Measurements from ENCODE around the gene STOX1. TPM values are rescaled to one million over a fixed set of nuclear protein-coding genes. Genes with fewer than 3 reads are reported as not detected.
A peak's percentile ranks its signal among the peaks of the same experiment; 100 is the strongest.
"Not testable (repeated sequence)": the region's sequence is repeated elsewhere in the genome, so short reads cannot be mapped to it uniquely, and the experiment has no call there.

Gene STOX1
- total and polyA plus RNA-seq, 2 donors: 8.5 to 10.3 TPM

GRCh38 chr10:68848281-68848680, 20.9 kb downstream of the STOX1 start:
- 96% methylated on average over 2 of the region's 2 CpGs for WGBS
- Histone ChIP-seq H3K4me1 (ENCODE audit: control insufficient read depth in 2 of 2, insufficient read depth in 2 of 2, low read length in 2 of 2) (no peaks in the 10 kb centered on the region), H3K4me3 (ENCODE audit: low read length in 2 of 2) (no peak overlapping the region), H3K27me3 (ENCODE audit: control insufficient read depth in 2 of 2, insufficient read depth in 1 of 2, low read length in 1 of 2) (no peaks in the 10 kb centered on the region), H3K9me3 (ENCODE audit: control insufficient read depth in 2 of 2, insufficient read depth in 1 of 2, low read length in 1 of 2) (peaks cover 0 to 6% of the 10 kb centered on the region in 2 donors), H3K27ac (ENCODE audit: low read depth in 1 of 2, low read length in 1 of 2) (no peak overlapping the region), H3K36me3 (ENCODE audit: control insufficient read depth in 2 of 2, insufficient read depth in 2 of 2, low read length in 1 of 2) (no peaks in the 10 kb centered on the region)
- DNase-seq (ENCODE audit: low read depth in 6 of 9, low spot score in 9 of 9): no peak

GRCh38 chr10:68848806-68849205, 21.5 kb downstream of the STOX1 start:
- H3K27me3 ChIP-seq (ENCODE audit: control insufficient read depth in 2 of 2, insufficient read depth in 1 of 2, low read length in 1 of 2): no peaks in the 10 kb centered on the region
- H3K27ac ChIP-seq (ENCODE audit: low read depth in 1 of 2, low read length in 1 of 2): no peak overlapping the region
- H3K9me3 ChIP-seq (ENCODE audit: control insufficient read depth in 2 of 2, insufficient read depth in 1 of 2, low read length in 1 of 2): peaks cover 0 to 6% of the 10 kb centered on the region in 2 donors
- H3K4me3 ChIP-seq (ENCODE audit: low read length in 2 of 2): no peak overlapping the region
- H3K36me3 ChIP-seq (ENCODE audit: control insufficient read depth in 2 of 2, insufficient read depth in 2 of 2, low read length in 1 of 2): no peaks in the 10 kb centered on the region
- H3K4me1 ChIP-seq (ENCODE audit: control insufficient read depth in 2 of 2, insufficient read depth in 2 of 2, low read length in 2 of 2): no peaks in the 10 kb centered on the region
- DNase-seq (ENCODE audit: low read depth in 6 of 9, low spot score in 9 of 9): no peak
- WGBS: 97% methylated on average over 4 of the region's 4 CpGs

- Histone ChIP-seq H3K9me3 (ENCODE audit: control insufficient read depth in 2 of 2, insufficient read depth in 1 of 2, low read length in 1 of 2) (peaks cover 0 to 21% of the 10 kb centered on the region in 2 donors), H3K36me3 (ENCODE audit: control insufficient read depth in 2 of 2, insufficient read depth in 2 of 2, low read length in 1 of 2) (no peaks in the 10 kb centered on the region), H3K4me3 (ENCODE audit: low read length in 2 of 2) (no peak overlapping the region), H3K27me3 (ENCODE audit: control insufficient read depth in 2 of 2, insufficient read depth in 1 of 2, low read length in 1 of 2) (no peaks in the 10 kb centered on the region), H3K4me1 (ENCODE audit: control insufficient read depth in 2 of 2, insufficient read depth in 2 of 2, low read length in 2 of 2) (no peaks in the 10 kb centered on the region), H3K27ac (ENCODE audit: low read depth in 1 of 2, low read length in 1 of 2) (no peak overlapping the region)
- DNase-seq (ENCODE audit: low read depth in 6 of 9, low spot score in 9 of 9): no peak
- 84% methylated on average over 6 of the region's 6 CpGs for WGBS
These were observed 29.0 kb downstream of the STOX1 start for GRCh38 chr10:68856352-68856751.

- H3K36me3 ChIP-seq (ENCODE audit: control insufficient read depth in 2 of 2, insufficient read depth in 2 of 2, low read length in 1 of 2): no peaks in the 10 kb centered on the region
- H3K27me3 ChIP-seq (ENCODE audit: control insufficient read depth in 2 of 2, insufficient read depth in 1 of 2, low read length in 1 of 2): no peaks in the 10 kb centered on the region
- no peak for DNase-seq (ENCODE audit: low read depth in 6 of 9, low spot score in 9 of 9)
These were observed 29.7 kb downstream of the STOX1 start for GRCh38 chr10:68857005-68857404.

GRCh38 chr10:68861253-68861652, 33.9 kb downstream of the STOX1 start:
- no peaks in the 10 kb centered on the region for H3K27me3 ChIP-seq (ENCODE audit: control insufficient read depth in 2 of 2, insufficient read depth in 1 of 2, low read length in 1 of 2)
- no peak overlapping the region for H3K4me3 ChIP-seq (ENCODE audit: low read length in 2 of 2)
- peaks cover 0 to 16% of the 10 kb centered on the region in 2 donors for H3K9me3 ChIP-seq (ENCODE audit: control insufficient read depth in 2 of 2, insufficient read depth in 1 of 2, low read length in 1 of 2)
- DNase-seq (ENCODE audit: low read depth in 6 of 9, low spot score in 9 of 9): no peak
- H3K4me1 ChIP-seq (ENCODE audit: control insufficient read depth in 2 of 2, insufficient read depth in 2 of 2, low read length in 2 of 2): no peaks in the 10 kb centered on the region
- 97% methylated on average over 5 of the region's 5 CpGs for WGBS
- no peak overlapping the region for H3K27ac ChIP-seq (ENCODE audit: low read depth in 1 of 2, low read length in 1 of 2)
- no peaks in the 10 kb centered on the region for H3K36me3 ChIP-seq (ENCODE audit: control insufficient read depth in 2 of 2, insufficient read depth in 2 of 2, low read length in 1 of 2)

More at GRCh38 chr10:68857005-68857404, 29.7 kb downstream of the STOX1 start:
- Histone ChIP-seq H3K4me3 (ENCODE audit: low read length in 2 of 2) (no peak overlapping the region), H3K9me3 (ENCODE audit: control insufficient read depth in 2 of 2, insufficient read depth in 1 of 2, low read length in 1 of 2) (peaks cover 0 to 18% of the 10 kb centered on the region in 2 donors), H3K27ac (ENCODE audit: low read depth in 1 of 2, low read length in 1 of 2) (no peak overlapping the region), H3K4me1 (ENCODE audit: control insufficient read depth in 2 of 2, insufficient read depth in 2 of 2, low read length in 2 of 2) (no peaks in the 10 kb centered on the region)
- WGBS: 93% methylated on average over 2 of the region's 2 CpGs

- DNase-seq (ENCODE audit: low read depth in 6 of 9, low spot score in 9 of 9): no peak
- WGBS: 96% methylated on average over 1 of the region's 1 CpG
- Histone ChIP-seq H3K27me3 (ENCODE audit: control insufficient read depth in 2 of 2, insufficient read depth in 1 of 2, low read length in 1 of 2) (no peaks in the 10 kb centered on the region), H3K36me3 (ENCODE audit: control insufficient read depth in 2 of 2, insufficient read depth in 2 of 2, low read length in 1 of 2) (no peaks in the 10 kb centered on the region), H3K4me3 (ENCODE audit: low read length in 2 of 2) (no peak overlapping the region), H3K27ac (ENCODE audit: low read depth in 1 of 2, low read length in 1 of 2) (no peak overlapping the region), H3K4me1 (ENCODE audit: control insufficient read depth in 2 of 2, insufficient read depth in 2 of 2, low read length in 2 of 2) (no peaks in the 10 kb centered on the region), H3K9me3 (ENCODE audit: control insufficient read depth in 2 of 2, insufficient read depth in 1 of 2, low read length in 1 of 2) (peaks cover 1 to 24% of the 10 kb centered on the region in 2 donors)
These were observed 37.3 kb downstream of the STOX1 start for GRCh38 chr10:68864611-68865010.

GRCh38 chr10:68868173-68868572, 40.8 kb downstream of the STOX1 start:
- H3K4me1 ChIP-seq (ENCODE audit: control insufficient read depth in 2 of 2, insufficient read depth in 2 of 2, low read length in 2 of 2); H3K9me3 ChIP-seq (ENCODE audit: control insufficient read depth in 2 of 2, insufficient read depth in 1 of 2, low read length in 1 of 2); DNase-seq (ENCODE audit: low read depth in 6 of 9, low spot score in 9 of 9); H3K4me3 ChIP-seq (ENCODE audit: low read length in 2 of 2); H3K27me3 ChIP-seq (ENCODE audit: control insufficient read depth in 2 of 2, insufficient read depth in 1 of 2, low read length in 1 of 2); H3K36me3 ChIP-seq (ENCODE audit: control insufficient read depth in 2 of 2, insufficient read depth in 2 of 2, low read length in 1 of 2): not testable (repeated sequence)
- H3K27ac ChIP-seq (ENCODE audit: low read depth in 1 of 2, low read length in 1 of 2): peak overlapping the region in 1 of 2 donors; percentile 8
- 98% methylated on average over 8 of the region's 8 CpGs for WGBS

GRCh38 chr10:68869623-68870022, 42.3 kb downstream of the STOX1 start:
- DNase-seq (ENCODE audit: low read depth in 6 of 9, low spot score in 9 of 9): no peak
- WGBS: 97% methylated on average over 2 of the region's 2 CpGs
- H3K4me3 ChIP-seq (ENCODE audit: low read length in 2 of 2): no peak overlapping the region
- no peaks in the 10 kb centered on the region for H3K27me3 ChIP-seq (ENCODE audit: control insufficient read depth in 2 of 2, insufficient read depth in 1 of 2, low read length in 1 of 2)
- H3K27ac ChIP-seq (ENCODE audit: low read depth in 1 of 2, low read length in 1 of 2): peak overlapping the region in 1 of 2 donors; percentile 31
- no peaks in the 10 kb centered on the region for H3K4me1 ChIP-seq (ENCODE audit: control insufficient read depth in 2 of 2, insufficient read depth in 2 of 2, low read length in 2 of 2)
- no peaks in the 10 kb centered on the region for H3K36me3 ChIP-seq (ENCODE audit: control insufficient read depth in 2 of 2, insufficient read depth in 2 of 2, low read length in 1 of 2)
- H3K9me3 ChIP-seq (ENCODE audit: control insufficient read depth in 2 of 2, insufficient read depth in 1 of 2, low read length in 1 of 2): peaks cover 1 to 9% of the 10 kb centered on the region in 2 donors

GRCh38 chr10:68870061-68870460, 42.7 kb downstream of the STOX1 start:
- H3K27me3 ChIP-seq (ENCODE audit: control insufficient read depth in 2 of 2, insufficient read depth in 1 of 2, low read length in 1 of 2): no peaks in the 10 kb centered on the region
- H3K4me3 ChIP-seq (ENCODE audit: low read length in 2 of 2): no peak overlapping the region
- H3K27ac ChIP-seq (ENCODE audit: low read depth in 1 of 2, low read length in 1 of 2): peak overlapping the region; percentile 34 to 42
- no peaks in the 10 kb centered on the region for H3K36me3 ChIP-seq (ENCODE audit: control insufficient read depth in 2 of 2, insufficient read depth in 2 of 2, low read length in 1 of 2)
- no peak for DNase-seq (ENCODE audit: low read depth in 6 of 9, low spot score in 9 of 9)
- no peaks in the 10 kb centered on the region for H3K4me1 ChIP-seq (ENCODE audit: control insufficient read depth in 2 of 2, insufficient read depth in 2 of 2, low read length in 2 of 2)
- WGBS: 94% methylated on average over 2 of the region's 2 CpGs
- H3K9me3 ChIP-seq (ENCODE audit: control insufficient read depth in 2 of 2, insufficient read depth in 1 of 2, low read length in 1 of 2): peaks cover 1 to 9% of the 10 kb centered on the region in 2 donors
